MCF 10A (cell line): ENCODE results near the gene KCNK10. TPM values are rescaled to one million over a fixed set of nuclear protein-coding genes. Genes with fewer than 3 reads are reported as not detected.

Experiments used
- BruUV-seq: library from RNA; stranded (reverse); fragments of 400-500 nt; replicated peaks from 2 replicates; lab custom pipeline; 2021; lab: Mats Ljungman, UMichigan
- CTCF ChIA-PET: fragments of 300-600 bp; sonication (Branson Sonifier 250); formaldehyde crosslinking; extraction: SDS; loops from one replicate; lab custom pipeline; 2021; ENCODE audit warnings: antibody characterized with exemption, inconsistent platforms; lab: Yijun Ruan, JAX
- POLR2A ChIA-PET: fragments of 300-600, 350-650 bp; sonication (Branson Sonifier 250); formaldehyde crosslinking; extraction: SDS; loops from one replicate; lab custom pipeline; 2020; ENCODE audit warnings: antibody characterized with exemption, inconsistent platforms; lab: Yijun Ruan, JAX
- DNase-seq: peaks from one replicate; pipeline ENCODE4 v3.0.0-alpha.2; 2018; ENCODE audit not compliant: unreplicated experiment
- H3K27ac Mint-ChIP-seq: one replicate; pipeline ENCODE4 v1.8.0; 2022; ENCODE audit warnings: mild to moderate bottlenecking, low read depth, mixed read lengths; ENCODE audit not compliant: unreplicated experiment
- H3K27me3 Mint-ChIP-seq: one replicate; pipeline ENCODE4 v1.8.0; 2022; ENCODE audit warnings: mixed read lengths; ENCODE audit not compliant: insufficient read depth, unreplicated experiment
- H3K36me3 Mint-ChIP-seq: one replicate; pipeline ENCODE4 v1.8.0; 2022; ENCODE audit warnings: mild to moderate bottlenecking, moderate library complexity, mixed read lengths; ENCODE audit not compliant: insufficient read depth, unreplicated experiment
- H3K4me1 Mint-ChIP-seq: one replicate; pipeline ENCODE4 v1.8.0; 2022; ENCODE audit warnings: mixed read lengths; ENCODE audit not compliant: insufficient read depth, unreplicated experiment
- H3K4me3 Mint-ChIP-seq: one replicate; pipeline ENCODE4 v1.8.0; 2022; ENCODE audit warnings: mild to moderate bottlenecking, moderate library complexity, mixed read lengths; ENCODE audit not compliant: unreplicated experiment
- H3K9me3 Mint-ChIP-seq: one replicate; pipeline ENCODE4 v1.8.0; 2022; ENCODE audit warnings: mixed read lengths; ENCODE audit not compliant: unreplicated experiment
- intact Hi-C: fragments of 100-400 bp; cut with micrococcal nuclease; formaldehyde crosslinking; loops from 2 replicates; pipeline ENCODE4 v1.14.1; 2022
- total RNA-seq: library from RNA; stranded (reverse); gene quantifications from 2 replicates; pipeline ENCODE4 v1.2.3, GENCODE V29; 2022
- TF ChIP-seq, protein P1 (sequence below): fragments of 200-600 bp; IDR thresholded peaks from one replicate; pipeline ENCODE4 v1.8.0; 2022; ENCODE audit warnings: antibody characterized with exemption, mild to moderate bottlenecking; ENCODE audit not compliant: unreplicated experiment

The KCNK10 gene
- total RNA-seq, 1 experiment from 2014 or later: not detected

DNA sequence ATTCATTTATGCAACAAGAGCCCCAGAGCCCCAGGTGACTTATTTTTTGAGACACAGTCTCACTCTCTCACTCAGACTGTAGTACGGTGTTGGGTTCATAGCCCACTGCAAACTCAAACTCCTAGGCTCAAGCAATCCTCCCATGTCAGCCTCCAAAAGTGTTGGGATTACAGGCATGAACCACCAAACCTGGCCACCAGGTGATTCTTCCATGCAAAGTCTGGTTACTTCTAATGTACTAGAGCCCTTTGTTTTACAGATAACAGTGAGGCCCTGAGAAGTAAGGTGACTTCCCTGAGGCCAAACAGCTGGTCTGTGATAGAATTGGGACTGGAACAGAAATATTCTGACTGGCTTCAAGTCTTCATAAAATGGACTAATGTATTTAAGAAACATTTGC, 10.0 kb upstream of the KCNK10 start:
- Mint-ChIP-seq H3K4me3 (no peak overlapping the region), H3K4me1 (no peaks in the 10 kb centered on the region), H3K9me3 (no peaks in the 10 kb centered on the region), H3K36me3 (no peaks in the 10 kb centered on the region), H3K27ac (no peak overlapping the region), H3K27me3 (peaks cover 56% of the 10 kb centered on the region)
- no TSS peak for BruUV-seq
- no peak for DNase-seq
- ChIA-PET CTCF (interaction anchor here (0.6 to 1.1 kb wide), 2 partner anchors 56 to 218 kb away, joined by 3 to 4 read pairs; no protein-coding TSS in a partner anchor), POLR2A (no interaction called here)
- TF ChIP-seq, protein P1, sequence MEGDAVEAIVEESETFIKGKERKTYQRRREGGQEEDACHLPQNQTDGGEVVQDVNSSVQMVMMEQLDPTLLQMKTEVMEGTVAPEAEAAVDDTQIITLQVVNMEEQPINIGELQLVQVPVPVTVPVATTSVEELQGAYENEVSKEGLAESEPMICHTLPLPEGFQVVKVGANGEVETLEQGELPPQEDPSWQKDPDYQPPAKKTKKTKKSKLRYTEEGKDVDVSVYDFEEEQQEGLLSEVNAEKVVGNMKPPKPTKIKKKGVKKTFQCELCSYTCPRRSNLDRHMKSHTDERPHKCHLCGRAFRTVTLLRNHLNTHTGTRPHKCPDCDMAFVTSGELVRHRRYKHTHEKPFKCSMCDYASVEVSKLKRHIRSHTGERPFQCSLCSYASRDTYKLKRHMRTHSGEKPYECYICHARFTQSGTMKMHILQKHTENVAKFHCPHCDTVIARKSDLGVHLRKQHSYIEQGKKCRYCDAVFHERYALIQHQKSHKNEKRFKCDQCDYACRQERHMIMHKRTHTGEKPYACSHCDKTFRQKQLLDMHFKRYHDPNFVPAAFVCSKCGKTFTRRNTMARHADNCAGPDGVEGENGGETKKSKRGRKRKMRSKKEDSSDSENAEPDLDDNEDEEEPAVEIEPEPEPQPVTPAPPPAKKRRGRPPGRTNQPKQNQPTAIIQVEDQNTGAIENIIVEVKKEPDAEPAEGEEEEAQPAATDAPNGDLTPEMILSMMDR: no peak
- intact Hi-C loops: no loop called here

DNA sequence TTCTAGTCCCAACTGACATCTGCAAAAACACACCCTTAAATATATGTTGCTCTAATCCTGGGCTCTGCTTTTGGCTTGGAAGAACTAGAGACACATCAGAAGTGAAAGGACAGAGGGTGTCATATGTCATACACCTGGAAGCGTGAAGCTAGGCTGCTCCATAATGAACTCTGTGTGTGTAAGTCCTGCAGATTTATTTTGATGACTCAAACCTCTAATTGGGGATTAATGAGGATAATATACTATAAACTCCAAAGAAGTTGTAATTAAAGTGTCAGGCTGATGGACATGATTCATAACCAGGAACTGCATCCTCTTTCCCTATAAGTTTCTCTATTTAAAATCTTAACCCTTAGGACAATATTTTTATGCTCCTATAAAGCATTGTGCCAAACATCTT, 4.4 kb upstream of the KCNK10 start:
- H3K4me1 Mint-ChIP-seq: no peaks in the 10 kb centered on the region
- no peak for DNase-seq
- H3K27me3 Mint-ChIP-seq: peaks cover 62% of the 10 kb centered on the region
- ChIA-PET POLR2A (no interaction called here), CTCF (interaction anchor here (1.2 kb wide), 1 partner anchor 8 kb away, joined by 4 read pairs; no protein-coding TSS in a partner anchor)
- no peak overlapping the region for H3K27ac Mint-ChIP-seq
- H3K9me3 Mint-ChIP-seq: no peaks in the 10 kb centered on the region
- H3K4me3 Mint-ChIP-seq: no peak overlapping the region
- TF ChIP-seq, protein P1: no peak
- BruUV-seq: no TSS peak
- intact Hi-C loops: no loop called here
- no peaks in the 10 kb centered on the region for H3K36me3 Mint-ChIP-seq

DNA sequence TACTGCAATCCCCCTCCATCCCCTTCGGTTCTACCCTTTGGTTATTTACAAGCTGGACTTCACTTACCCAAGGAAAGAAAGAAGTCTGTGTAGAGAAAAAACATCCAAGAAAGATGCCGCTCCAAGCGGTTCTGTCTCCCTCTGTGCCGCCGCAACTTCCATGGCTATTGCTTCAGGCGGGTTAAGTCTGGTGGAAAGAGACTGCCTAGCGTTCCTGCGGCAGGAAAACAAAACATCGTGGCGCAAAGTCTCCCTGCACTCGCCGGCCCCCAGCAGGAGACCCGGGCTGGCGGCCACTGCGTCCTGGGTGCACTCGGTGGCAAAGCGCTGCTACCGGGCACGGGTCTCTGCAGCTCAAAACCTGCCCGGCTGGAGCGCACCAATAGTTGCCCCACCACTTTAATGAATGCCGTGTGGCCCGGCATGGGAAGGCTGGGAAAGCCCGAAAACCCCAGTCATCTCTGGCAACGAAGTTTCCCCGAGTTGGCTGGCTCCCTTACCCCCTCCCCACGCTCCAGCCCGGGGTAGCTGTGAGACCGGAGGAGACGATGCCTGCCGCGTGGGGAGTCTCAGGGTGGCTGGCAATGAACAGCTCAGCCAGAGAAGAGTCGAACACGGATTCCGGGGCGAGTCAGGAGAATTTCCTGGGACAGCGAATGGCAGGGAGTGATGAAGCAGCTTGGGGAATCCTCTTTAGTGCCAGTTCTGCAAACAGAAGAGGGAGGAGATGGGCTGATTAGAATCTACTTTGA, 3.5 kb upstream of the KCNK10 start:
- H3K4me3 Mint-ChIP-seq: no peak overlapping the region
- intact Hi-C loops: no loop called here
- H3K9me3 Mint-ChIP-seq: no peaks in the 10 kb centered on the region
- H3K27ac Mint-ChIP-seq: no peak overlapping the region
- BruUV-seq: no TSS peak
- POLR2A ChIA-PET: interaction anchor here (0.7 kb wide), 1 partner anchor 44 kb away, joined by 3 read pairs; no protein-coding TSS in a partner anchor
- DNase-seq: no peak
- H3K27me3 Mint-ChIP-seq: peaks cover 62% of the 10 kb centered on the region
- TF ChIP-seq, protein P1: no peak
- no peaks in the 10 kb centered on the region for H3K4me1 Mint-ChIP-seq
- H3K36me3 Mint-ChIP-seq: no peaks in the 10 kb centered on the region
- CTCF ChIA-PET: no interaction called here

DNA sequence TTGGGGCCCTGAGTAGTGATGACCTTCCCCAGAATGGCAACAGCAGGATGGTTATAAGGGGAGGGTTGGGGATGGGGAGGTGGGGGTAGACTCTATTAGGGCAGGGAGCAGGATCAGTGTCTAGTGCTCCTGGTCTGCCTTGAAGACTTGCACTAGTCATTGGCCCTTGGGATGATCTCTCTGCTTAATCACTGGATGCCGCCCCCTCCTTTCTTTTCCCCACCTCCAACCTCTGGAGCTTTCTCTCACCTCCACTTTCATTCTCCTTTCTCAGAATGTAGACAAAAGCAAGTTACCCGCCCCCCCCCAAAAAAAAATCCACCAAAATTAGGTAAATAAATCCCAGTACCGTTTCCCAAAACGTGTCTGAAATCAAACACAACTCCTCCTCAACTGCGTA, 2.8 kb upstream of the KCNK10 start:
- Mint-ChIP-seq H3K27me3 (peaks cover 62% of the 10 kb centered on the region), H3K27ac (no peak overlapping the region), H3K36me3 (no peaks in the 10 kb centered on the region), H3K4me1 (no peaks in the 10 kb centered on the region), H3K9me3 (no peaks in the 10 kb centered on the region), H3K4me3 (no peak overlapping the region)
- TF ChIP-seq, protein P1: no peak
- BruUV-seq: no TSS peak
- intact Hi-C loops: no loop called here
- POLR2A ChIA-PET: interaction anchor here (0.7 kb wide), 1 partner anchor 44 kb away, joined by 3 read pairs; no protein-coding TSS in a partner anchor
- CTCF ChIA-PET: no interaction called here
- DNase-seq: no peak
